Measurements from ENCODE around the gene STRN3. TPM values are rescaled to one million over a fixed set of nuclear protein-coding genes. Genes with fewer than 3 reads are reported as not detected.

Gene STRN3
- total and polyA plus RNA-seq, 2 of the 8 experiments (the other 6 are each of a cell fraction or from before 2014, with no cell fraction given): 8.7 to 38.1 TPM

DNA sequence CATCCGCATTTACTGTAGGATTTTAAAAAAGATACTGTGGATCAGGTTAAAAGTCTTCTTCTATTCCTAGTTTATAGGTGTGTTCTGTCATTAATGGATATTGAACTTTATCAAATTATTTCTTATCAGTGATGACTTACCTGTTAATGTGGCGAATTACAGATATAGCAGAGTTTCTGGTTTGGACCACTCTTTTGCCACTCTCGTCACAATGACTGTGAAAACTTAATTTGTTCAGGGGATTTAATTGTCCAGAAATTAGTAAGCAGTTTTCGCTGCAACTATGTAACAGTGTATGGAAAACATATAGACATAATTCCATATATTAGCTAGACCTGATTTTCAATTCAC is 137.0 kb downstream of the STRN3 start (continued):
- TF ChIP-seq, protein P1, sequence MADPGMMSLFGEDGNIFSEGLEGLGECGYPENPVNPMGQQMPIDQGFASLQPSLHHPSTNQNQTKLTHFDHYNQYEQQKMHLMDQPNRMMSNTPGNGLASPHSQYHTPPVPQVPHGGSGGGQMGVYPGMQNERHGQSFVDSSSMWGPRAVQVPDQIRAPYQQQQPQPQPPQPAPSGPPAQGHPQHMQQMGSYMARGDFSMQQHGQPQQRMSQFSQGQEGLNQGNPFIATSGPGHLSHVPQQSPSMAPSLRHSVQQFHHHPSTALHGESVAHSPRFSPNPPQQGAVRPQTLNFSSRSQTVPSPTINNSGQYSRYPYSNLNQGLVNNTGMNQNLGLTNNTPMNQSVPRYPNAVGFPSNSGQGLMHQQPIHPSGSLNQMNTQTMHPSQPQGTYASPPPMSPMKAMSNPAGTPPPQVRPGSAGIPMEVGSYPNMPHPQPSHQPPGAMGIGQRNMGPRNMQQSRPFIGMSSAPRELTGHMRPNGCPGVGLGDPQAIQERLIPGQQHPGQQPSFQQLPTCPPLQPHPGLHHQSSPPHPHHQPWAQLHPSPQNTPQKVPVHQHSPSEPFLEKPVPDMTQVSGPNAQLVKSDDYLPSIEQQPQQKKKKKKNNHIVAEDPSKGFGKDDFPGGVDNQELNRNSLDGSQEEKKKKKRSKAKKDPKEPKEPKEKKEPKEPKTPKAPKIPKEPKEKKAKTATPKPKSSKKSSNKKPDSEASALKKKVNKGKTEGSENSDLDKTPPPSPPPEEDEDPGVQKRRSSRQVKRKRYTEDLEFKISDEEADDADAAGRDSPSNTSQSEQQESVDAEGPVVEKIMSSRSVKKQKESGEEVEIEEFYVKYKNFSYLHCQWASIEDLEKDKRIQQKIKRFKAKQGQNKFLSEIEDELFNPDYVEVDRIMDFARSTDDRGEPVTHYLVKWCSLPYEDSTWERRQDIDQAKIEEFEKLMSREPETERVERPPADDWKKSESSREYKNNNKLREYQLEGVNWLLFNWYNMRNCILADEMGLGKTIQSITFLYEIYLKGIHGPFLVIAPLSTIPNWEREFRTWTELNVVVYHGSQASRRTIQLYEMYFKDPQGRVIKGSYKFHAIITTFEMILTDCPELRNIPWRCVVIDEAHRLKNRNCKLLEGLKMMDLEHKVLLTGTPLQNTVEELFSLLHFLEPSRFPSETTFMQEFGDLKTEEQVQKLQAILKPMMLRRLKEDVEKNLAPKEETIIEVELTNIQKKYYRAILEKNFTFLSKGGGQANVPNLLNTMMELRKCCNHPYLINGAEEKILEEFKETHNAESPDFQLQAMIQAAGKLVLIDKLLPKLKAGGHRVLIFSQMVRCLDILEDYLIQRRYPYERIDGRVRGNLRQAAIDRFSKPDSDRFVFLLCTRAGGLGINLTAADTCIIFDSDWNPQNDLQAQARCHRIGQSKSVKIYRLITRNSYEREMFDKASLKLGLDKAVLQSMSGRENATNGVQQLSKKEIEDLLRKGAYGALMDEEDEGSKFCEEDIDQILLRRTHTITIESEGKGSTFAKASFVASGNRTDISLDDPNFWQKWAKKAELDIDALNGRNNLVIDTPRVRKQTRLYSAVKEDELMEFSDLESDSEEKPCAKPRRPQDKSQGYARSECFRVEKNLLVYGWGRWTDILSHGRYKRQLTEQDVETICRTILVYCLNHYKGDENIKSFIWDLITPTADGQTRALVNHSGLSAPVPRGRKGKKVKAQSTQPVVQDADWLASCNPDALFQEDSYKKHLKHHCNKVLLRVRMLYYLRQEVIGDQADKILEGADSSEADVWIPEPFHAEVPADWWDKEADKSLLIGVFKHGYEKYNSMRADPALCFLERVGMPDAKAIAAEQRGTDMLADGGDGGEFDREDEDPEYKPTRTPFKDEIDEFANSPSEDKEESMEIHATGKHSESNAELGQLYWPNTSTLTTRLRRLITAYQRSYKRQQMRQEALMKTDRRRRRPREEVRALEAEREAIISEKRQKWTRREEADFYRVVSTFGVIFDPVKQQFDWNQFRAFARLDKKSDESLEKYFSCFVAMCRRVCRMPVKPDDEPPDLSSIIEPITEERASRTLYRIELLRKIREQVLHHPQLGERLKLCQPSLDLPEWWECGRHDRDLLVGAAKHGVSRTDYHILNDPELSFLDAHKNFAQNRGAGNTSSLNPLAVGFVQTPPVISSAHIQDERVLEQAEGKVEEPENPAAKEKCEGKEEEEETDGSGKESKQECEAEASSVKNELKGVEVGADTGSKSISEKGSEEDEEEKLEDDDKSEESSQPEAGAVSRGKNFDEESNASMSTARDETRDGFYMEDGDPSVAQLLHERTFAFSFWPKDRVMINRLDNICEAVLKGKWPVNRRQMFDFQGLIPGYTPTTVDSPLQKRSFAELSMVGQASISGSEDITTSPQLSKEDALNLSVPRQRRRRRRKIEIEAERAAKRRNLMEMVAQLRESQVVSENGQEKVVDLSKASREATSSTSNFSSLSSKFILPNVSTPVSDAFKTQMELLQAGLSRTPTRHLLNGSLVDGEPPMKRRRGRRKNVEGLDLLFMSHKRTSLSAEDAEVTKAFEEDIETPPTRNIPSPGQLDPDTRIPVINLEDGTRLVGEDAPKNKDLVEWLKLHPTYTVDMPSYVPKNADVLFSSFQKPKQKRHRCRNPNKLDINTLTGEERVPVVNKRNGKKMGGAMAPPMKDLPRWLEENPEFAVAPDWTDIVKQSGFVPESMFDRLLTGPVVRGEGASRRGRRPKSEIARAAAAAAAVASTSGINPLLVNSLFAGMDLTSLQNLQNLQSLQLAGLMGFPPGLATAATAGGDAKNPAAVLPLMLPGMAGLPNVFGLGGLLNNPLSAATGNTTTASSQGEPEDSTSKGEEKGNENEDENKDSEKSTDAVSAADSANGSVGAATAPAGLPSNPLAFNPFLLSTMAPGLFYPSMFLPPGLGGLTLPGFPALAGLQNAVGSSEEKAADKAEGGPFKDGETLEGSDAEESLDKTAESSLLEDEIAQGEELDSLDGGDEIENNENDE (IDR thresholded peaks at IDR 0.05; ENCODE audit: insufficient replicate concordance, low read length): no peak
- TF ChIP-seq TEAD4 (IDR thresholded peaks at IDR 0.05; ENCODE audit: low read depth, low read length) (no peak), SP2 (IDR thresholded peaks at IDR 0.05; ENCODE audit: low read length) (no peak), JUND (IDR thresholded peaks at IDR 0.05; ENCODE audit: low read length) (no peak), SIN3A (conservative IDR thresholded peaks at IDR 0.05 in 1 of 2, IDR thresholded peaks at IDR 0.05 in 1 of 2; ENCODE audit: low read depth in 1 of 2, low read length in 2 of 2) (no peak), RFX5 (IDR thresholded peaks at IDR 0.05; ENCODE audit: borderline replicate concordance, low read depth, low read length) (no peak), CBX5 (IDR thresholded peaks at IDR 0.05; ENCODE audit: low read depth, low read length) (no peak)

All from H1 (cell line).